Measurements from ENCODE around the gene NAT9.

Gene NAT9

DNA sequence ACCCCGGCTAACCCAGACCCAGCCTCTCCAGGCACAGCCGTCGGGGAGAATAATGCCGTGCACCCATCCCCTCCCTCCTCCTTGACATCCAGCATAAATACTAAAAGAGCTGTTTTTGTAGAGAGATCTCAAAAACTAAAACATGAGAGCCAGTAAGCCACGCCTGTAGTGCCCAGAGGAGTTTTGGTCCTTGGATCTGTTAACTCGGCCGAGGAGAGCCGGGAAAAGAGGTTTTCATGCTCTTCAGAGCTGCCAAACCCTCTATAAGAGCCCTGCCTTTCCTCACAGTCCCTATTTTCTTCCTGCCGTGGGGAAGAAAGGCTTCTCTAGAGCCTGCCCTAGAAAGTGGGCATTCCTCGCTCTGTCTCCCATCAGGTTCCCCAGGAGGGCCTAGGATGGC lies 30.2 kb upstream of the NAT9 start:
- no peak for DNase-seq (ENCODE audit: extremely low read depth in 1 of 2, low read depth in 1 of 2)

DNA sequence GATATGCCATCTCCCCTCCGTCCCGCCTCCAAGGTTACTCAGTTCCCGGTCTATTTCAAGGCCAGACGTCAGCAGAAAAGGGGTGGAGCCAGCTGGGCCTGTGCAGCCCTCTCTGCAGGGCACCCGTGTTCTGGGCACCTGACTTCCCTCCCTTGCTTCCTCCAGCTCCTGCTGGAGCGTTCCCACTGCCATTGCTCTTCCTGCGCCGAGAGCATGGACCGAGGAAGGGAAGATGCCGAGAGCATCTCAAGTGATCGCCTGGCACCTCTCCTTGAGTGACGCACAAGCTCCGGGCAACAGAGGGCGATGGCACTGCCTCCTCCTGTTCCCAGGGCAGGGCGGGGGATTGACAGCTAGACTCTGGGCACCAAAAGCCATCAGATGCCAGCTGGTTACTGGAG lies 29.4 kb upstream of the NAT9 start:
- no peak for DNase-seq (ENCODE audit: extremely low read depth in 1 of 2, low read depth in 1 of 2)

DNA sequence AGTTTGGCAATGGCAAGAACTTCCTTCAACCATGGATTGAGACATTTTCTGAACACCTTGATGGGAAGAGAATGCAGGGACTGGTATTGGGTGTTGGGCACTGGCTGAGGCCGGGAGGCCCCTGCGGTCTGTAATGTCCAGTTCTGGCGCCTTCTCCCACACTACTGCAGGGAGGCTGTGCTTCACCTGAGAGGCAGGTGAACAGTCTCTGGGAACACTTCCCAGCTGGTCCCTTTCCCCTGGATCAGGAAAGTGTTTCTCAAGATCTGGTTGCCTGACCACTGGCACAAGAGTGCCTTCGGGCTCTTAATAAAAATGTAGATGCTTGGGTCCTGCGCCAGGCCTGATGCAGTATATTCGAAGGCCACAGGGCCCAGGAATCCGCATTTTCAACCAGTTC lies 28.5 kb upstream of the NAT9 start:
- DNase-seq (ENCODE audit: extremely low read depth in 1 of 2, low read depth in 1 of 2), result no peak

DNA sequence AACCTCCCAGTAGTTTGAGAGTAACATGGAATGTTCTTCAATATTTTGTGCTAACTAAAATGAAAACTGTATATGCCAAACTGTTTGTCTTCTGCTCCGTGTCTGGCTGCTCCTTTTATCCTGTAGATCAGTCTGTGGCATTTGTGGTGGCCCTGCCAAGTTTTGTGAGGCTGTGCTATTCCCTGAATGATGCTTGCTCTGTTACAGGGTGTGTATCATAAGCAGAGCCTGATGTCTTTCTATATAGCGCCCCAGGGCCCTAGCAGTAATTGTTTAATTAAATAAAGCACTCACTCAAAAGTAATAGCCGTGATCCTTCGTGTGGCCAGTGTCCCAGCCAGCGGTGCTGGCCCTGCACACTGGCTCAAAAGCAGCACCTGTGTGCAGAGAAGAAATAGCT lies 27.8 kb upstream of the NAT9 start:
- DNase-seq (ENCODE audit: extremely low read depth in 1 of 2, low read depth in 1 of 2), result no peak

DNA sequence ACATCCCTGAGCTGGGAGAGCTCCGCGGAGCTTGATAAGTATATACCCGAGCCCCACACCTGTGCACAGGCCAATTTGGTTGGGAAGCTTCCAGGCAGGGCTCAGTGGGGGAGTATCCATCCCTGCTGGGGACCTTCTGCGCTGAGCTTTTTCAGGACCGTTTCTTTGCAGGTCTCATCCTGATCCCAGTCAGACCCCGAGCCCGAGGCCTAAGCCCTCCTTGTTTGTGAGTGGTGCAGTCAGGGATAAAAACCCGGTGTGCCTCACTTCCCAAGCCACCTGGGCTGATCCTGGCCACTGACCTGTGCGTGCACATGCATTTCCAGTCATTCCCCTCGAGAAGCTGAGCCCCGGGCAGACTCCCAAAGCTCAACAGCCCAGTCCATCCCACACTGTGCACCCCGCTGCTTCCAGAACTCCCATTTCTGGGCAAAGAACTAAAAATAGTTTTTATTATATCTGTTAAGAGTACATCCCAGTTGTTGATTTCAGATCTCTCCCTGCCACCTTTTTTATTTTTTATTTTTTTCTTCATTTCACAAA lies 27.3 kb upstream of the NAT9 start:
- DNase-seq (ENCODE audit: extremely low read depth in 1 of 2, low read depth in 1 of 2), result no peak

DNA sequence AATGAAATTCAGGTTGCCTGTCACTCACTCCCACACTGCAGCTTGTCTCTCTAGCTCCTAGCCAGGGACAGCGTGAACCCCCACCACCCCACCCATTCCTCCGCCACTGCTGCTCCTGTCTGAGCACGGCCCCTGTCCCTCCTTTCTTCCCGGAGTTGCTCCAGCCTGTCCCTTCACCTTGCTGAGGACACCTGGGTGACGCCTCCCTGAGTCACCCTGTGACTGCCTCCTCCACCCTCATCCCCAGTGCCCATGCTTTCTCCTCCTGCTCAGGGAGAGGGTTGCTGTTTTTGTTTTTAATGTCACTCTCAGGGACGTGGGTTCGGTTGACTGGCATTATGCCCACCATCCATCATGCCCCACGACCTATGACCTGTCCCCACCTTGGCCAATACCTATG lies 25.8 kb upstream of the NAT9 start:
- no peak for DNase-seq (ENCODE audit: extremely low read depth in 1 of 2, low read depth in 1 of 2)

DNA sequence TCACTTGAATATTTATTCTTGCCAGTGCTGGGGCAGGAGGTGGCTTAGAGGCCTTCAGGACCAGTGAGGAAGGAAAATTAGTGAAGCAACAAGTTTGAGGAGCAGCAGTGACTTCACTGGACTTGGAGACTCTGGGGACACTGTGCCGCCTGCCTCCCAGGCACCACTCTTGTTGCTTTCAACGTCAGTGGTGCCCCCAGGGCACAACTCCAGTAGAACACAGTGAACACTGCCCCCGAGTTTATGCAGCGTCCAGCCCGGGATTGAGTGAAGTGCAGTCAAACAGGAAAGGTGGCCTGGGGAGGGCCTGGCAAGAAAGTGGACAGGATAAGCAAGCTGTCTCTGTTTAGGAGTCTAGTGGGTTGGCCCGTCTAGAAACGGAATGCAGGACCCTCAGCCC lies 24.4 kb upstream of the NAT9 start:
- no peak for DNase-seq (ENCODE audit: extremely low read depth in 1 of 2, low read depth in 1 of 2)

DNA sequence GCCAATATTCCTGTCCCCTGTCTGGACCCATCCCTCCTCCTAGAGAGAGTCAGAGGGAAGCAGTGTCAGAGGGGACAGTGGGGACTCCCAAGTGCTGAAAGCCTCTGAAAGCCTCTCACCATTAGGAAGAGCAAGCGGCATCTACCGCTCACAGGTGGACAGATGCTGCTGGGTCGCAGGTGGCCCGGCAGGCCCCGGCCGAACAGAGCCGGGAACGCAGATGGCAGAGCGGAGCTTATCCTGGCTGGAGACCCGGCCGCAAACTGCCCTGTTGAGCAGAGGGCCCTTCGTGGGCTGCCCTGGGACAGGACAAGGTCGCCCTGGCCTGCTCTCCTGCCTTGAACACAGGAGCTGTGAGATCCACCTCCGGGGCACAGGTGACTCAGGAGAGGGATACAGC lies 23.0 kb upstream of the NAT9 start:
- DNase-seq (ENCODE audit: extremely low read depth in 1 of 2, low read depth in 1 of 2), result no peak

DNA sequence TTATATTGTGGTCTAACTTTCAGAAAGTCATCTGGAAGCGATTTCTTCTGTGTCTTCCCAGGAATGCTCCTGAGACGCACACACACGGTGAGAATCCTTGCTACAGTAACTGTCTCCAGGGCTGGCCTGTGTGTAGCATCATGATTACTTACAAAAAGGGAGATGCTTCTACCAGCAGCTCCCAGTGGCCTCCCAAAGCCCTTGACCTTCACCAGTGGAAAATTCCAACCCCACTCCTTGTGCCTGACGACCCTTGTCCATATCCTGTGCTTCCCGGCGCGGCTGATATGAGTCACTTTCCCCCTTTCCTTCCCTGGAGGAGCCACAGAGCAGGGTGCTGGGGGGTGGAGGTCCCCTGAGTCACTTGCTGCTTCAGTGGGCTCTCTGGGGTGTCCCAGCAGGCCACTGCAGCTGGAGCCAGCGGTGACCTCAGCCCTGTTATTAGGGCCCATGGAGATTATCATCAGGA lies 22.1 kb upstream of the NAT9 start:
- no peak for DNase-seq (ENCODE audit: extremely low read depth in 1 of 2, low read depth in 1 of 2)

DNA sequence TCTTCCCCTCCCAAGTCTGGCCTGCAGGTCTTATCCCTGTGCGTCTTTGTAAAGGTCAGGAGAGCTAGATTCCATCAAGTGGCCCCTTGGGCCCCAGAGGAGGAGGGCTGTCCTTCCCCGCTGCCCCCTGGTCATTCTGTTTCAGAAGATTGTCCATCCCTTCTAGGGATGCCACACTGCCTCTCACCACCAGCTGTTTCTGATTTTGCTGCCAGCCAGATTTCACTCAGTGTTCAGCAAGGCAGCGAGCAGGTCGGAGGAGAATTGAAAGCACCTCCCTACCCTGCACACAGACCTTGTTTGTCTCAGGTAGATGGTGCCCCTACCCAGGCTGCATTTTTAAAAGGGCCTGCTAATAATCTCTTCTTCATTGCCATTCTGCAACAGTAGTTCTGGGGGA lies 21.7 kb upstream of the NAT9 start:
- DNase-seq (ENCODE audit: extremely low read depth in 1 of 2, low read depth in 1 of 2), result no peak

DNA sequence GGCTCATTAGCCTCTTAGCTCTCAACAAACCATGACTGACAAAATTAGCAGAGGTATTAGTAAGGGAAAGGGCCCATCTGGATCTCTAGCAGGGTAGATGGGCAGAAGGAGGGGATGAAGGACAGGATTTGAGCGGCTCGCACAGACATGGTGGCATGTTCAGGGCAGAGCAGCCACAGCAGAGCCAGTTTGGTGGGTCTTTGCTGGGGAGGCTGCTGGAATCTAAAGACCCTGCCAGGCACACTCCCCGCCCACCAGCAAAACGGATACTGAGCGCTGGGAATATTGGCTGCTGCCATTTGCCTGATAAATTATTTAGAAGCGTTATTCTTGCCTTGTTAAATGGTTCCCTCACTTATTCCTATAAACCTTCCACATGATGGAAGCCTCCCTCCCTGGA lies 20.7 kb upstream of the NAT9 start:
- no peak for DNase-seq (ENCODE audit: extremely low read depth in 1 of 2, low read depth in 1 of 2)

DNA sequence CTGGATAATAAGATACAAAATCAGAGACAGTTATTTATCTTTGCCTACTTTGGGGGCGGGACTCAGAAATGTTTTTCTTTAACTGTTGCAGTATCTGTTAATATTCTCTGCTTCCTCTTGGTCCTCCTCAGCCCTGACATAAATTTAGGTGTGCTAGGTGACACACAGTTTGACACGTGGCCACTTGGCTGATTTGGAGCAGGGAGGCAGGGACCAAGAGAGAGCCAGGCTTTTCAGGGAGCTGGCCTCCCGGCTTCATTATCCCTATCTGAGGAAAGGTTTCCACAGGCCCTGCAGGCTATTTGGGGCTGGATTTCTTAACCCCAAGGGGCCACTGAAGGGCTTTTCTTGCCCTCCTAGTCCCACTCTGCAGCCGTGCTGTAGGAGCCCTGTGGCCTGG lies 20.1 kb upstream of the NAT9 start:
- no peak for DNase-seq (ENCODE audit: extremely low read depth in 1 of 2, low read depth in 1 of 2)

DNA sequence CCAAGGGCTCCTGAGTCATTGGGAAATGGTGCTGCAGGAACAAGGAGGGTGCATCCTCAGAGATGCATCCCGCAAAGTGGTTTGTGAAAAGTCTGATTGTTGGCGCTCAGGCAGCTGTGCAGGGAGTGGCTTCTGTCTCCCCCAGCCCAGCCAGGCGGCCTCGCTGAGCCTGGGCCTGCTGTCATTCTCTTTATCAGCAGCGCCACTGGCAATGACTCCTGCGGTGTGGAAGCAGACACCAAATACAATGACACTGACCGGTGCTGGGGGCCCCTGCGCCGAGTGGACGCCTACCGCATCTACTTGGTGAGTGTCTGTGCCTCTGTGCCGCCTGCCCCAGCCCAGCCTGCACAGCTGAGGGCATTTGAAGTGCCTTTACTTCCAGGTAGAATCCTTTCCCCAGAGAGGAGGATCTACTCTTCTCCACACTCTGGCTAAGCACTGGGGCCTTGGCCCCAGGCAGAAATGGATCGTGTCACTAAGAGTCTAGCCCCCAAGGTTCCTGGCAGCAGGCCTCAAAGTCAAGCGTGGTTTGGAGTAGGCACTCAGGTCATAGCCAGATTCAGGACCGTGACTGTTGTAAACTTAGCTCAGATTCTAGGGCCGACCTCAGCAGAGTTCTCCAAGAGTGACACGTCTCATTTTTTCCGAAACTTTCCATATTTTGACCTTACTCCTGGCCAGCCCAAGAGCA lies 19.3 kb upstream of the NAT9 start:
- DNase-seq (ENCODE audit: extremely low read depth in 1 of 2, low read depth in 1 of 2), result no peak

DNA sequence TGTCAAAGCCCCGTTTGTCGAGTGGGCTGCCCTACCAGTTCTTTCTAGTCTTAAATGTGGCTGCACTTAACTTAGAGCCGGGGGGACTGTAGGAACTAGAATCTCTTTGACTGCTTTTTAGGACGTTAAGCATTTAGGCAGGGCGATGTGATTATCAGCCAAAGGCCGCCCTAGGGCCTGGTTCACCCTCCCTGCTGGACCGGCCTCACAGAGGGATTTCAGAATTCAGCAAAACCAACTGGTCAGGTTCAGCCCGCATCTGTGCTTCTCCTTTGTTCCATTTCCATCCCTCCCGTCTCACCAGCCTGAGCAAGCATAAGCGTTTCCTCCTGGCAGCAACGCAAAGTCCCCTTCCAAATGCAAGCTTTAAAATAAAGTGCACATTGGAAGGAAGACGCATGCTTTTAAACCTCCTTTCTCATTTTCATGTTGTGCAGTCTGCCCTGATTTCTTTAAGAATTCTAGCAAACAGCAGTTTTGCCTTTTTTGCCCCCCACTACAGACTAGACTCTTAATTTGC lies 16.5 kb upstream of the NAT9 start:
- DNase-seq (ENCODE audit: extremely low read depth in 1 of 2, low read depth in 1 of 2), result no peak

DNA sequence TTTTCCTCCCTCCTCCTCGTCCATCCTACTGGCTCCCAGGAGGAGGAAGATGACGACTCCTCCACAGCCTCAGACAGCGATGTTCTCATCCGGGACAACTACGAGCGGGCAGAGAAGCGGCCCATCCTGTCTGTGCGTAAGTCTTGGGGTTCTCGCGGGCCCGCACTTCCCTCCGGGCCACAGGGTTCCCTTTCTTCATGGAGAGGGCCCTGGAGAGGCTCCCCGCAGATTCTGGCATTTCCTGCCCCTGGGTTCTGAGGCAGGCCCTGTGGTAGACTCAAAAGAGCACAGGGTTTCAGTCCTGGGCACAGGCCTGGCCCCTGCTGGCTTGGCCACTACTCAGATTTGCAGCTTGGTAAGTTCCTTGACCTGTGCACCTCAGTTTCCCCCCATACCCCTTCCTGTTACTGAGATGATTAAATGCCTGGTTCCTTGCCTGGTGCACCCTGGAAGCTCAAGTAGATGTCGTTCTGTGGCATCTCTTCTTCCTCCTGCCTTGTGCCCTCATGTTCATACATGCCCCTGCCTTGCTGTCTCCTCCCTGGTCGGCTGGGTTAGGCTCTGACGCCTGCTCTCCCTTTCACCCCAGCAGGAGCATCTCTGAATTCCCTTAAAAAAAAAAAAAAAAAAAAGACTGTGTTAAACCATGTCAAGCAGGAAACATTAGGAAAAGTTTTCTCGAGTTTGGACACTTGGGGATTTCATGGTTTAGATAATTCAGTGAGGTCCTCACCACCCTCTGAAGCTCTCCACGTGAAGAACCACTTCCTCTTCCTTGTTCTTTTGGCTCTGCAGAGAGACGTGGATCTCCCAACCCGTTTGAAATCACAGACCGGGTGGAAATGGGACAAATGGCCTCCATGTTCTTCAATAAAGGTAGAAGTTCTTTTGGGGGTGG lies 14.3 kb upstream of the NAT9 start:
- DNase-seq (ENCODE audit: extremely low read depth in 1 of 2, low read depth in 1 of 2), result no peak

DNA sequence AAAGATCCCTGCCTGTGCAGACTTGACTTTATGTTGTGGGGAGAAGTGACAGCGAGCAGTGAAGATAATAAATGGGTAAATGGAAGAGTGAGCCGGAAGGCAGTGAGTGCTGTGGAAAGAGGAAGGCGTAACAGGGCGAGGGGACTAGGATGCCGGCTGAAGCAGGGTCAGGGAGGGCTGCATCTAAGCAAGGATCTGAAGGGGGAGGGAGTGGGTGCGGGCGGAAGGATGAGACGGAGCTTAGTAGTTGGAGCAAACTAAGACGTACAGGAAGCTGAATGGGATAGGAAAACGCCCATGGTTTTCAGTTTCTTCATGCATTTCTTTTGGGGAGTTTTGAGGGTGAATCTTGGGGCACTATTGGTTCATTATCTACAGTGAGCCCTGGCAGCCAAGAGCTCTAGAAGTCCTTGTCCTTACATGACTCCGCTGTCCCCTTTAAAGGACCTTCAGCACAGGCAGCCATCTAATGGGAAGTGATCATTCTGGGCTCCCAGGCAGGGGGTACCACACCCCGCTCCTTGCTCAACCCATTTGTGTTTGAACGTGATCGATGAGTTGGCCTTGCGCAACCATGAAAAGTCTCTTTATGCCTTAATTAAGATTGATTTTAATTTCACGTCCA lies 10.4 kb upstream of the NAT9 start:
- no peak for DNase-seq (ENCODE audit: extremely low read depth in 1 of 2, low read depth in 1 of 2)

DNA sequence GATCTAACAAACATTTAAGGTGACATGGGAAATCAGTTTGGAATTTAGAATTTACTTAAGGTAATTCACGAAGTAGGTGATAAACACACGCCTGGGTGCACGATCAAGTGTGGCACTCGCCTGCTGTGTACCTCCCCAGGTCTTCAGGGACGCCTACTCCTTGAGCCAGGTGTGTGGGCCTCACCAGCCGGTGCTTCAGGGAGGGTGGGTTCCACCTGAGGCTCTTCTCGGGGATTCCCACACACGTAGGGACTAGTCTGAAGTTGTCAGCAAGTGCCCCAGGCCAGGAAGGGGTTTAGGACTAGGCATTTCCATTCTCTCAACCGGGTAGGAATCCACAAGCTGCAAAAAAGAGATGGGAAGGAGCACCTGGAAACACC lies 9.8 kb upstream of the NAT9 start:
- no peak for DNase-seq (ENCODE audit: extremely low read depth in 1 of 2, low read depth in 1 of 2)

DNA sequence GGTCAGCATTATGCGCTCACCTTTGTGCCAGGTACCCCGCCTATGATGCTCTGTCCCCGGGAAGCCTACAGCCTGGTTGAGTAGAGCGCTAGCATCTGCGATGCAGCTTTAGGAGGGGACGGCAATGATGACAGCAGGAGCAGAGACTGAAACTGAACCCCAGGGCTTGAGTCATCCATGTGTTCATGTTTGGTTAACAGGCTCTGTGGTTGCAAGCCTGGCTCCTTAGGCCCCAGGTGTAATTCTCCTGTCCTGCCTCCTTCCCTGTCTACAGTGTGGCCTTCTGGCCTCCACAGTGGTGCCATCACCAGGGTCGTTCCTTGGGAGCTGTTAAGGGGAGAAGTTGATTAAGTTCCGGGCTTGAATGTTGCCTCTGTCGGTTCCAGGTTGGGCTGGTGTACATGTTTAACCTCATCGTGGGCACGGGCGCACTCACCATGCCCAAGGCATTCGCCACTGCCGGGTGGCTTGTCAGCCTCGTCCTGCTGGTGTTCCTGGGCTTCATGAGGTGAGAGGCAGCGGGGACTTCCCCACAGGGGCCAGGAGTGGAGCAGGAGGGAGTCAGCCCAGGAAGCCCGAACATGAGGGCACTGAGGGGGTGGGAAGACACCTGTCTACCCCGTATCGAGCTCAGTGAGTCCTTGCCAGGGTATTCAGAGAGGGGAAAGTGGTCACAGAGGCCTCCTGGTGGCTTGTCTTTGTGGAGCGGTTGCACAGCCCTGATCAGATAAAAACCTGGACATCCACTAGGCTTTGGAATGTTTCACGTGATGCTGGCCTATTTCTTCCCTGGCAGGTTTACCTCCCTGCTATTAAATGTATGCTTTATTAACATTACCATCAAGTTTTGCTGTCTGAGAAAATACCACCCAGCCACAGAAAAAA lies 9.2 kb upstream of the NAT9 start:
- DNase-seq (ENCODE audit: extremely low read depth in 1 of 2, low read depth in 1 of 2), result no peak

DNA sequence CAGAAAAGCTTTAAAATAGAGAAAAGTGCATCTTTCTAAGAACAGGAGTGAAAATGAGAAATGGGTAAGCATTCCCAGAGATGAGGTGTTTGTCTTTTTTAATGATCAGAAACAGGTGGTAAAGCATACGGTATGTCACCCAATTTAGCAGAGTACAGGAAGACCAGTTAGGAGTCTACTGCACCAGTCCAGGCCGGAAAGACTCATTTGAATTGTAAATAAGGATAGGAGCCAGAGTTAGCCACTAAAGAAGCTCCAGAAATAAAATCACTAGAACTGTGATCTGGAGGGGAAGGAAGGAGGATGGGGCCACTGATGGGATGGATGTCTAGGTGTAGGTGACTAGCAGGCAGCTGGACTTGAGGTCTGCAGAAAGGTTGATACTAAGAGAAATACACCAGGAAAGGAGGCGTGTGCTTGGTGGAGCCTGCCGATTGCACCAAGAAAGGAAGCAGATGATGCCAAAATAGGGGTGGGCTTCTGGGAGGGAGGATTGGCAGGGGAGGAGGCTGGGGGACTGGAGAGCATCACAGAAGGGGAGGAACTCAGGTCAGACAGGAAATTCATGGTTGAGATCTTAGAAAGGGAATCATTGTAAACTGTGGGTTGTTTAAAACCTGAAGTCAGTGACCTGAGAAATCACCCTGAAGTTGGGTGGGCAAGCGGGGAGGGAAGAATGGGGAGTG lies 8.1 kb upstream of the NAT9 start:
- DNase-seq (ENCODE audit: extremely low read depth in 1 of 2, low read depth in 1 of 2), result no peak

DNA sequence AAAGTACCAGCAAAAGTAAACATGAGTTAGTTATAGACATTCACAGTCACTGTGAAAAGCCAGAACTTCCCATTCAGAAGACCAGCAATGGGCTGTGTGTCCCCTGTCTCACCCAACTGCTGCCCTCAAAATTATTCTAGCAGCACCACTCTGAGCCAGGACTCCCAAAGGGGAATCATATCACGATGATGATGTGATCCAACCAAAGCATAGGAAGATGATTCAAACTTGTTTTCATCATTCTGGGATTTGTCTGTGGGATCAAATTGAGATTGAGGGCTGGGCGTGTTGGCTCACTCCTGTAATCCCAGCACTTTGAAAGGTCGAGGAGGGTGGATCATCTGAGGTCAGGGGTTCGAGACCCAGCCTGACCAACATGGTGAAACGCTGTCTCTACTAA lies 6.4 kb upstream of the NAT9 start:
- no peak for DNase-seq (ENCODE audit: extremely low read depth in 1 of 2, low read depth in 1 of 2)

Data from activated CD8-positive, alpha-beta memory T cell treated with anti-CD3 and anti-CD28 coated beads for 1 hour (primary cell).